Activated effector memory CD4-positive, alpha-beta T cell treated with Interleukin-2 at 50 U/mL for 16 hours (primary cell): ENCODE measurements around the gene SLC16A6.
"Not testable (repeated sequence)": the region's sequence is repeated elsewhere in the genome, so short reads cannot be mapped to it uniquely, and the experiment has no call there.

Source experiments
- DNase-seq: peaks from one replicate; pipeline ENCODE4 v3.0.0-alpha.2; 2020

The SLC16A6 gene

DNA sequence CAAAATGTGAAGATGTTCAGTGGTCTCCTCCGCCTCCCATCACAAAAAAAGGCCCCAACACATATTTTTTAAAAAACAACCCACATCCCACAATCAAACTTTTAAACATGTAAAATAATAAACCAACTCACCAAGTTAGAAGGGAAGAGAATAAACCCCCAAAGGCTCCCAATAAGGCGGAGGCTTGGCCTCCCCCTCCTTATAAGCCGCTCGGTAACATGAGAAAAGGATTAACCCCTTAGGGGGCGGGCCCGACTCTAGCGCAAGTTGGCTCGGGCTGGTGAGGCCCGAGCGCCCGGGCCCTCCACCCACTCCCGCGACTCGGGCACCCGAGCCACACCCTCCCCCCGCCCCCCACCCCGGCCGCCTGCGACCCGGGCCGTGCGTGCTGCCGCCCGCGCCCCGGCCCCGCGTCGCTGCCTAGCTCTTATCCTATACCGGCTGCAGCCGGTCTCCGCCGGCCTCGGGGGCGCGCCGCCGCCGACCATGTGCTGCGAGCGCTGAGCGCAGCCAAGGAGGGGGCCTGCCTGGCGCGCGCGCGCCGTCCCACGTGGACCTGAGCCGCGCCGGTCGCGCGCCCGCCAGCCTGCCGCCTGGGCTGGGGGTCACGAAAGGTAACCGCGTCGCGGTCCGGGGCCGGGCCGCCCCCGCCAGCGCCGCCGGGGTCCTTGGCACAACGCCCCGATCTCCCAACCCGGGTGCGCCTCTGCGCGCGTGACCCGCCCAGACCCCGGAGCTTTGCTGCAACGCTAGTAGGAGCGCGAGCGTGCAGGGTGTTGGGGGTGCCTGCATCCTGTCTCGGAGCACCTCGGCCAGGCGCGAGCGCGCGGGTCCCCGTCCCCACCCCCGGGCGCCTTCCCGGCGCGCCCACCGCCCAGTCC, at the start of gene SLC16A6, which contains the start of gene ARSG:
Gene SLC16A6 (minus strand): TSS at position 173 of the 881 bp plus-strand sequence. CDS start 12,807 bp downstream, outside the sequence.
Gene ARSG (plus strand): TSS at position 541 of the 881 bp plus-strand sequence. CDS start 15,999 bp downstream, outside the sequence.
- peak; percentile 78 for DNase-seq

- no peak for DNase-seq
Observed at GRCh38 chr17:68334393-68334792, 43.5 kb upstream of the SLC16A6 start.

DNA sequence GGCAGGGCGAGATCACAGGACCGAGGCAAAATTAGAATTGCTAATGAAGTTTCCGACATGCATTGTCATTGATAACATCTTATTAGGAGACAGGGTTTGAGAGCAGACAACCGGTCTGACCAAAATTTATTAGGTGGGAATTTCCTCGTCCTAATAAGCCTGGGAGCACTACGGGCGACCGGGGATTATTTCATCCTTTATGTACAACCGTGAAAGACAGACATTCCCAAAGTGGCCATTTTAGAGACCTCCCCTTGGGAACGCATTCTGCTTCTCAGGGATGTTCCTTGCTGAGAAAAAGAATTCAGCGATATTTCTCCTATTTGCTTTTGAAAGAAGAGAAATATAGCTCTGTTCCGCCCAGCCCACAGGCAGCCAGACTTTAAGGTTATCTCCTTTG, 41.0 kb upstream of the SLC16A6 start:
- not testable (repeated sequence) for DNase-seq

GRCh38 chr17:68329331-68329730, 38.4 kb upstream of the SLC16A6 start:
- no peak for DNase-seq

- DNase-seq: no peak
Observed at GRCh38 chr17:68328676-68329075, 37.7 kb upstream of the SLC16A6 start.

DNA sequence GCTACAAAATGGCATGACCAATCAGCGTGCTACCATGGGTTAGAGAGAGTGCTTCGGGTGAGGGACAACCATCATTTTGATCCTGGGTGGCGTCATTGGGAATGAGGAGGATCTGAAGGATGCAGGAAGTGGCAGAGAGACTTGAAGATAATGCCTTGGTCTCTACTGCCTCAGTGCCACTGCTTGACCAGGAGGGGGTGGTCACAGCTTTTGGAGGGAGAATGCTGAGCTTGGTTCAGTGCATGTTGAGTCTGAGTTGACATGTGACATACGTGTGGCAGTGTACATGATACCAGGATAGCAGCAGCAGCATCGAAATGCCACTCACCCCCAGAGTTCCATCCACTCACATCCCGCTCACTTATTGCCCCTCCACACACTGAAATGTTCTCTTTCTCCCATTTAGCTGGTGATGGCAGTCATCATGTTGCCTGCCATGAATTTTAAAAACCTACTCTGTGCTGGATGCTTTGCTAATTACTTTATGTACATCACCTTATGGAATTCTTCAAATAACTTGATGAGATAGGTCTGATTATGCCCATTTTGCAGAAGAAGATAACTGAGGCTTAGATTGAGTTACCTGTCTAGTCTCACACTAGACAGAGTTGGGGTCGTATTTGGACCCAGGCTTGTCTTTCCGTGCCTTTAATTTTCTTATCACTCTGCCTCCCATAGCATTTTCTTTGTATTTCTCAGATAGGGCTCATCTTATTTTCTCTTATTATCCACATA, 37.1 kb upstream of the SLC16A6 start:
- DNase-seq: no peak

DNA sequence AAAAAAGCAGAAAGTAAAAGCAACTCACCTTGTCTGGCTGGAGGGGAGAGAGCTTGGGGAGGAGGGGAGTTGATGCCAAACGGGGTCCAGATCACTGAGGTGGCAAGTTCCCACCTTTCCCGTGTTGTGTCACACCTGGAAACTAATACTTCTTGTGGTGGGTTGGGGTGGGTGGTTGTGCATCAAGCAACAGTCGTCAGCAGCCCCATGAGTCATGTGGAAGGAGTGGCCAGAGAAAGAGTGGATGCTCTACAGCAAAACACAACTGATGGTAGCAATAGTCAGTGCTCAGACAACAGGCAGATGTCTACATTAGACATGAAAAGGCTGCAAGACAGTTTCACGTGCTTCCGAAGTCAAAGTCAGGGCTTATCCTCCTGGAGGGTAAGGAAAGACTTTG, 35.8 kb upstream of the SLC16A6 start:
- no peak for DNase-seq

DNA sequence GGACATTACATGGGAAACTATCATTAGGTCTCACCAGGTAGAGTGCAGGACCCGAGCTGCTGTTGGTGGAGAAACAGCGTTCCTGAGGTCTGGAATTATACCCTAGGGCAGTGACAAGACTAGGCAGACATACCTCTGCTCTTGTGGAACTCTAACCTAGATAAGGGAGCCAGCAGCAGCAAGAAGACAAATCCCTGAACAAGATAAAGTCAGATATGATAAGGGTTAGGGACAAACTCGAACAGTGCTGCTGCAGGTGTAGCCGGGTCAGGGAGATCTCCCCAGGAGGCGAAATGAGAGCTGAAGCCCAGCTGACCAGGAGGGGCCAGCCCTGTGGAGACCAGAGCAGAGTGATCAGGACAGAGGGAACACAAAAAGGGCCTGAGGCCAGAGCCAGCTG, 35.0 kb upstream of the SLC16A6 start:
- DNase-seq: no peak

DNA sequence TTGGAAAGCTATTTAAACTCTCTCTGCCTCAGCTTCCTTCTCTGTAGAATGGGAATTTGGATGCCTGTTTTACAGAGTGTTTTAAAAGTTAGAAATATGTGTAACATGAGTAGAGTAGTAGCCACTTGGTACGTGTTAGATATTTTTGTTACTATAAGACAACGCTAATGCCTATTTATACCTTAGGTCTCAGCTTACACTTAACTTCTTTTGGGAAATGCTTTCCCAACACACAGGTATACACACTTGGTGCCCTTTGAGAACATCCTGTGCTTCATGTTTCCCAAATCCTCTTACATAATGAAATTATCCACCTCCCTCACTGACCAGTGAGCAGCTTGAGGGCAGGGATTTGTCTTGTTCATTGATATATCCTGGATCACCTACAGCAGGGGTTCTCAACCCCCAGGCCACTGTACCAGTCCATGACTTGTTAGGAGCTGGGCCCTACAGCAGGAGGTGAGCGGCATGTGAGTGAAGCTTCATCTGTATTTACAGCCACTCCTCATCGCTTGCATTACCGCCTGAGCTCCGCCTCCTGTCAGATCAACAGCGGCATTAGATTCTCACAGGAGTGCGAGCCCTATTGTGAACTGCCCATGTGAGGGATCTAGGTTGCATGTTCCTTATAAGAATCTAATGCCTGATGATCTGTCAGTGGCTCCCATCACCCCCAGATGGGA, 33.9 kb upstream of the SLC16A6 start:
- DNase-seq: no peak

GRCh38 chr17:68324114-68324513, 33.2 kb upstream of the SLC16A6 start:
- DNase-seq: no peak

DNA sequence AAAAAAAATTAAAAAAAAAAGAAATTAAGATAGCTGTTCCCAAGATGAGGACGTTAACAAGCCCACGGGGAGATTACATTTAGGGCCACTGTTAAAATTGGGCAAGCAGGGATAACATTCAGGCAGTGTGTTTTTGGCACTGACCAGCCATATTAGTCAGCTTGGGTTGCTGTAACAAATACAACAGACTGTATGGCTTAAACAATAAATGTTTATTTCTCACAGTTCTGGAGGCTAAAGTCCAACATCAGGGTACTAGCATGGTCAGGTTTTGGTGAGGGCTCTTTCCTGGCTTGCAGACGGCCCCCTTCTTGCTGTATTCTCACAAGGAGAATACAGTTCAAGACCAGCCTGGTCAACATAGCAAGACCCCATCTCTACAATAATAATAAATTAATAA, 31.7 kb upstream of the SLC16A6 start:
- no peak for DNase-seq

GRCh38 chr17:68321556-68321954, 30.6 kb upstream of the SLC16A6 start:
- DNase-seq: no peak

GRCh38 chr17:68320943-68321555, 30.1 kb upstream of the SLC16A6 start:
- no peak for DNase-seq

- DNase-seq: no peak
Observed at GRCh38 chr17:68320311-68320865, 29.5 kb upstream of the SLC16A6 start.

GRCh38 chr17:68319410-68320162, 28.7 kb upstream of the SLC16A6 start:
- DNase-seq: no peak

DNA sequence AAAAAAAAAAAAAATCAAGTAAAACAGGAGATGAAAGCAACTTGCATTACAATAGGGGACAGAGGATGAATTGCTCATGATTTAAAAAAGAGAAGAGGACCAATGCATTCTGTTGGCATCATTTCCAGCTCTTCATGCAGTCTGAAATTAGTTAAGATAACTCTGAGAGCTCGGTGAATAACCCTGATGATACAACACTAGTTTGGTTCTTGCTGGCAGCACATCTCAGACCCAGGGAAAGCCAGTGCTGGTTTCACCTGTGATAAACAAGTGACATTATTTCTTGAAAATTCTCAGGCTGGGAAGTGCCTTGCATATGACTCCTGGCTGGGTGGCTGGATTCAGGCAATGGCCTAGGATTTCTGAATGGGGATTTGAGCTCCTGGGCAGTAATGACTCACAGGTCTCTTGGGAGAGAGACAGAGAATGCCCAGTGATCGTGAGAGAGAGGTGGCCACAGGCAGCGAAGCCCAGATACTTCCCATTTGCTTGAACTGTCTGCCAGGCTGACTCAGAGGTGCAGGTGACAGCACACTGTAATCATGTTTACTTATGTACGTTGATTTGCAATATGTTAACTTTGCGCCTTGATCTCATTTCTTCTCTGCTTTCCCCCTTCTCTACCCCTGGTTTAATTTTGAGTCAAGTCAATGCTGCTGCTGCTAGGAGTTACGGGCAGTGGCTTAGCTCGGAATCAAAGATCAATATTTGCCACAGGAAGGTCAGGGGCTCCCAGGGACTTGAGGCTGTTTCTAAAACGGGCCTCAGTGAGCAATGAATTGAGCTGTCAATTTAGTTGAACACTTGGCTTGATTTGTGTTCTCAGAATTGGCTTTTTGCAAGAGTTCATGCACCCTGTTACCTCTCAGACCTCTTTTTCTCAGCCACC, 27.4 kb upstream of the SLC16A6 start:
- no peak for DNase-seq

DNA sequence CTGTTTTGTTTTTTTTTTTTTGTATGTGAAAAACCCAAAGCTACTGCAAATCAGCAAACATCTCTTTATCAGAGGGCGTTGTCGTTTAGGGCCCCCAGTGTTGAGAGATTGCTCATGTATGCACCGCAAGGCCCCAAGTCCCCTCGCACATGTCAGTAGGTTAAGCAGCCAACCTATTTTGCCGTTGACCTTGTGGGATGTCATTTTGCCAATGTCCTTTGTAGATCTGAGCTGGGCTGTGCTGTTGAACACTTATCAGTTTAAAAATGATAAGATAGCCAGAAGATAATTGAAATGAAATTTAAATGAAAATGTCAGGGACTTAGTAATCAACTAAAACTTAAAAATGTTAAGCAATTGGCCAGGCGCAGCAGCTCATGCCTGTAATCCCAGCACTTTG, 26.5 kb upstream of the SLC16A6 start:
- no peak for DNase-seq

DNA sequence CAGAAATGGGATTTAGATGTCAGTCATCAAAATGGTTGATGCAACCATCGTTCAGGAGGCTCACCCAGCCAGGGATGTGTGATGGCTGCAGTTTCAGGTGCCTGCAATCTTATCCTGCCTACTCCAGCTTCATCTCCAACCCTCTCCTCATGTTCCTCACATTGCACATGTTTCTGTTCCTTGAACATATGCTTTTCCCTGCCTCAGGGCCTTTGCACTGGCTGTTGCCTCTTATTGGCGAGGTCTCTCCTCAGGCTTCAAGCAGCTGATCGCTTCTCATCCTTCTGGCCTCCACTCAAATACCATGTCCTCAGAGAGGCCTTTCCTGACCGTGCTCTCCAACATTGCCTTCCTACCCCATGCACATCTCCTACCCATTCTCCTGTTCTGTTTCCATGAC, 25.0 kb upstream of the SLC16A6 start:
- no peak for DNase-seq

DNA sequence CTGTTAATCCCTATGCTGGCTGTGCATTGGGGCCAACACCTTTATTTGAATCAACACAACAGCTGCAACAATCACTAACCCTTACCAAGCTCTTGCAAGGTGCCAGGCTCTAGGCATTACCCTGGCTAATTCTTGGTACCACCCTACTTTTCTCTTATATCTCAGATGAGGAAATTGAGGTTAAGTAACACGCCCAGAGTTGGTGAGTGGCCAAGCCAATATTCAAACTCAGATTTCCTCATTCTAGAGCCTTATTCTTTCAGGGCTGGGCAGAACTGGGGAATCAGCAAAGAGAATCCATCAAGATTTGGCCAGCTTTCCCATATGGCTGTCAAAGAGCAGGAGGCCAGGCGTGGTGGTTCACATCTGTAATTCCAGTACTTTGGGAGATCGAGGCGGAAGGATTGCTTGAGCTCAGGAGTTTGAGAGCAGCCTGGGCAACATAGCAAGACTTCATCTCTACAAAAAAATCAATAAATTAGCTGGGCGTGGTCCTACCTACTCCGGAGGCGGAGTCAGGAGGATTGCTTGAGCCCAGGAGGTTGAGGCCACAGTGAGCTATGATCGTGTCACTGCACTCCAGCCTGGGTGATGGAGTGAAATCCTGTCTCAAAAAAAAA, 24.1 kb upstream of the SLC16A6 start:
- DNase-seq: peak; percentile 27

DNA sequence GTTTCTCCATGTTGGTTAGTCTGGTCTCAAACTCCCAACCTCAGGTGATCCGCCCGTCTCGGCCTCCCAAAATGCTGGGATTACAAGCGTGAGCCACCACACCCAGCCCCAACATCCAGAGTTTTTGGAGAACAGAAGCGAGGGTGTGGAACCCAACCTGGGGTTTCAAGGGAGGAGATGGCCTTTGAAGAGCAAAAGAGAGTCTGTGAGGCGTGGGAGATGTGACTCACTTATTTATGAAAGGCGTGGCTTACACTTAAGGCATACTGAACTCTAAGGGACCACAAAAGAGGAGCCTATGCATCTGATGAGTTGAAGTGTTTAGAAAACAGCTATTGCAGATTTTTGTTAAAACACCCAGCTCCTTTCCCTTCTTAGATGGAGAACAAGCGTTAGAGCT, 19.2 kb upstream of the SLC16A6 start:
- peak; percentile 11 for DNase-seq
